ENCODE measurements around the gene GCN1.

- TF ChIP-seq POLR2A (IDR thresholded peaks at IDR 0.05; ENCODE audit: low read length) (no peak), HOXA7 (CRISPR knock-in tag; IDR thresholded peaks at IDR 0.05) (no peak), SREBF2 (IDR thresholded peaks at IDR 0.05) (no peak), NFE2L2 (conservative IDR thresholded peaks at IDR 0.05; ENCODE audit: low read length) (no peak)
- TF ChIP-seq, protein P1, sequence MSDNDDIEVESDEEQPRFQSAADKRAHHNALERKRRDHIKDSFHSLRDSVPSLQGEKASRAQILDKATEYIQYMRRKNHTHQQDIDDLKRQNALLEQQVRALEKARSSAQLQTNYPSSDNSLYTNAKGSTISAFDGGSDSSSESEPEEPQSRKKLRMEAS (IDR thresholded peaks at IDR 0.05) = no peak
- TF ChIP-seq, protein P2, sequence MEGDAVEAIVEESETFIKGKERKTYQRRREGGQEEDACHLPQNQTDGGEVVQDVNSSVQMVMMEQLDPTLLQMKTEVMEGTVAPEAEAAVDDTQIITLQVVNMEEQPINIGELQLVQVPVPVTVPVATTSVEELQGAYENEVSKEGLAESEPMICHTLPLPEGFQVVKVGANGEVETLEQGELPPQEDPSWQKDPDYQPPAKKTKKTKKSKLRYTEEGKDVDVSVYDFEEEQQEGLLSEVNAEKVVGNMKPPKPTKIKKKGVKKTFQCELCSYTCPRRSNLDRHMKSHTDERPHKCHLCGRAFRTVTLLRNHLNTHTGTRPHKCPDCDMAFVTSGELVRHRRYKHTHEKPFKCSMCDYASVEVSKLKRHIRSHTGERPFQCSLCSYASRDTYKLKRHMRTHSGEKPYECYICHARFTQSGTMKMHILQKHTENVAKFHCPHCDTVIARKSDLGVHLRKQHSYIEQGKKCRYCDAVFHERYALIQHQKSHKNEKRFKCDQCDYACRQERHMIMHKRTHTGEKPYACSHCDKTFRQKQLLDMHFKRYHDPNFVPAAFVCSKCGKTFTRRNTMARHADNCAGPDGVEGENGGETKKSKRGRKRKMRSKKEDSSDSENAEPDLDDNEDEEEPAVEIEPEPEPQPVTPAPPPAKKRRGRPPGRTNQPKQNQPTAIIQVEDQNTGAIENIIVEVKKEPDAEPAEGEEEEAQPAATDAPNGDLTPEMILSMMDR (IDR thresholded peaks at IDR 0.05) = no peak
These were observed 29.2 kb upstream of the GCN1 start for GRCh38 chr12:120223458-120224303.
